HG03558 (cell line): Measurements from ENCODE around the gene ALPI.

Source experiments
- ATAC-seq: cut with Tn5 transposase; IDR thresholded peaks from one replicate; pipeline ENCODE4 v1.9.1; 2021; ENCODE audit warnings: moderate number of reproducible peaks; ENCODE audit not compliant: unreplicated experiment; ENCODE audit errors: extremely low read depth

The ALPI gene

GRCh38 chr2:232483311-232483922, 27.5 kb downstream of the ALPI start:
- no peak for ATAC-seq

GRCh38 chr2:232483923-232484627, 28.1 kb downstream of the ALPI start:
- no peak for ATAC-seq

- no peak for ATAC-seq
These were observed 28.8 kb downstream of the ALPI start for GRCh38 chr2:232484628-232485347.

GRCh38 chr2:232485348-232485756, 29.4 kb downstream of the ALPI start:
- ATAC-seq, result no peak

GRCh38 chr2:232485757-232486557, 30.0 kb downstream of the ALPI start:
- no peak for ATAC-seq

GRCh38 chr2:232486558-232487384, 30.8 kb downstream of the ALPI start:
- no peak for ATAC-seq

- no peak for ATAC-seq
These were observed 31.6 kb downstream of the ALPI start, which contains the start of gene ECEL1 for GRCh38 chr2:232487385-232488096. ECEL1 (minus strand) TSS chr2:232487834; CDS start chr2:232486653, 1,181 bp downstream.

GRCh38 chr2:232488097-232488711, 32.3 kb downstream of the ALPI start:
- no peak for ATAC-seq

- no peak for ATAC-seq
These were observed 32.9 kb downstream of the ALPI start for GRCh38 chr2:232488721-232489300.

GRCh38 chr2:232489516-232490220, 33.7 kb downstream of the ALPI start:
- ATAC-seq, result no peak

GRCh38 chr2:232490221-232491138, 34.5 kb downstream of the ALPI start:
- ATAC-seq, result no peak

GRCh38 chr2:232491139-232491780, 35.3 kb downstream of the ALPI start:
- no peak for ATAC-seq

GRCh38 chr2:232492236-232492848, 36.4 kb downstream of the ALPI start:
- ATAC-seq, result no peak

- ATAC-seq, result no peak
These were observed 37.2 kb downstream of the ALPI start for GRCh38 chr2:232492963-232493700.
